ENCODE data around the gene PHACTR3. TPM values are rescaled to one million over a fixed set of nuclear protein-coding genes. Genes with fewer than 3 reads are reported as not detected.

PHACTR3 gene
- total RNA-seq, 1 experiment from 2014 or later = not detected

DNA sequence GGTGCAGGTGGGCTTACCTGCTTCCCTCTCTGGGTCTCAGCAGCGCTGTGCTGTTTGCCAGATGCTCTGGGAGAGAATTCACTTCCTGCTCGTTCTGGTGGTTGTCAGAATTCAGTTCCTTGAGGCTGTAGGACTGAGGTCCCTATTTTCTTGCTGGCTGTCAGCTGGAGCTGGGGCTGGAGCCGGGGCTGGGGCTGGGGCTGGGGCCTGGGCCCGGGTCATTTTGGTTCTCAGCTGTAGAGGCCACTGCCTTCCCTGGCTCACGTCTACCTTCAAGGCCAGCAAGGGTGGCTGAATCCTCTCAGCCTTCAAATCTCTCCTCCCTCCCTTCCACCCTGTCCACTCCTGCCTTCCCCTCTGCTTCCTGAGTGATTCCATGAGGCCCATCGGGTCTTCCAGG, 16.8 kb upstream of the PHACTR3 start:
- Histone ChIP-seq H3K9me3 (ENCODE audit: control insufficient read depth, low read depth, low read length) (no peaks in the 10 kb centered on the region), H3K4ac (ENCODE audit: low read depth, low read length) (no peak overlapping the region), H3K18ac (ENCODE audit: insufficient read length, low read depth, low read length) (no peak overlapping the region), H4K20me1 (ENCODE audit: control insufficient read depth, insufficient read depth, insufficient read length) (no peaks in the 10 kb centered on the region), H3K23me2 (ENCODE audit: insufficient read length, low read depth, low read length, poor library complexity, severe bottlenecking) (no peaks in the 10 kb centered on the region), H3K27ac (ENCODE audit: insufficient read length, low read depth, low read length) (no peak overlapping the region), H3K56ac (ENCODE audit: insufficient read length, low read depth, low read length) (no peak overlapping the region), H2BK5ac (ENCODE audit: insufficient read length, low read length) (no peak overlapping the region), H3K27me3 (ENCODE audit: insufficient read depth, low read length) (no peaks in the 10 kb centered on the region; the same call in 1 of the 2 replicates), H4K91ac (ENCODE audit: insufficient read length, low read depth, low read length) (no peak overlapping the region), H3K79me1 (ENCODE audit: insufficient read depth, low read depth, low read length, poor library complexity, severe bottlenecking) (no peaks in the 10 kb centered on the region), H2BK15ac (ENCODE audit: low read depth, low read length) (no peak overlapping the region), H2AK5ac (ENCODE audit: insufficient read length, low read length) (no peak overlapping the region), H4K8ac (replicated peaks; ENCODE audit: insufficient read length, low read depth, low read length) (no peak overlapping the region), H2BK12ac (ENCODE audit: insufficient read length, low read depth, low read length) (no peak overlapping the region), H2BK20ac (ENCODE audit: low read depth, low read length, poor library complexity, severe bottlenecking) (no peak overlapping the region), H3K4me1 (ENCODE audit: insufficient read depth, low read length) (no peaks in the 10 kb centered on the region), H2BK120ac (ENCODE audit: low read depth, low read length, poor library complexity, severe bottlenecking) (no peak overlapping the region), H2AFZ (ENCODE audit: low read length) (no peak overlapping the region), H3K23ac (ENCODE audit: insufficient read length, low read depth, low read length) (no peak overlapping the region), H3K14ac (ENCODE audit: insufficient read depth, low read length) (no peak overlapping the region), H3K79me2 (ENCODE audit: insufficient read depth, low read length) (no peaks in the 10 kb centered on the region), H4K5ac (ENCODE audit: insufficient read length, low read depth, low read length) (no peak overlapping the region), H3K4me2 (ENCODE audit: insufficient read depth, insufficient read length, low read length) (no peak overlapping the region), H3T11ph (ENCODE audit: low read length) (no peak overlapping the region), H3K9ac (ENCODE audit: extremely low read depth, insufficient read length, low read length) (no peak overlapping the region)
- Mint-ChIP-seq H3K4me1 (no peaks in the 10 kb centered on the region), H3K27me3 (ENCODE audit: low read depth) (peaks cover 62% of the 10 kb centered on the region), H3K9me3 (peaks cover 0 to 71% of the 10 kb centered on the region in 2 experiments; a peak in 2 of 5 replicates), H3K27ac (no peak overlapping the region), H3K36me3 (ENCODE audit: insufficient read depth in 1 of 3, low read depth in 3 of 3) (no peaks in the 10 kb centered on the region), H3K4me3 (no peak overlapping the region; a peak in 1 of 5 replicates)
- DNase-seq = no peak
- TF ChIP-seq CTCF (conservative IDR thresholded peaks at IDR 0.05) = no peak
- no CpG with 5 or more reads among the region's 6 CpGs for WGBS (ENCODE audit: extremely low coverage, insufficient read length, low lambda C conversion rate)

Data from H9 (cell line).